GM21723 (cell line): ENCODE data around the gene MRPS33.
"Not testable (repeated sequence)": the region's sequence is repeated elsewhere in the genome, so short reads cannot be mapped to it uniquely, and the experiment has no call there.

ENCODE experiments used
- ATAC-seq: cut with Tn5 transposase; IDR thresholded peaks from one replicate; pipeline ENCODE4 v1.9.1; 2021; ENCODE audit warnings: mild to moderate bottlenecking, moderate library complexity; ENCODE audit not compliant: unreplicated experiment

The MRPS33 gene

GRCh38 chr7:141014524-141015395 is at the start of gene MRPS33:
Gene MRPS33 (minus strand): TSS chr7:141014952. CDS start chr7:141010633, 4,319 bp downstream.
- peak; percentile 99 for ATAC-seq

- no peak for ATAC-seq
Observed at GRCh38 chr7:141057788-141058187, 43.0 kb upstream of the MRPS33 start.

- no peak for ATAC-seq
Observed at GRCh38 chr7:141055146-141055545, 40.4 kb upstream of the MRPS33 start.

- ATAC-seq = no peak
Observed at GRCh38 chr7:141053626-141054025, 38.9 kb upstream of the MRPS33 start.

GRCh38 chr7:141045842-141046620 is 31.3 kb upstream of the MRPS33 start:
- no peak for ATAC-seq

DNA sequence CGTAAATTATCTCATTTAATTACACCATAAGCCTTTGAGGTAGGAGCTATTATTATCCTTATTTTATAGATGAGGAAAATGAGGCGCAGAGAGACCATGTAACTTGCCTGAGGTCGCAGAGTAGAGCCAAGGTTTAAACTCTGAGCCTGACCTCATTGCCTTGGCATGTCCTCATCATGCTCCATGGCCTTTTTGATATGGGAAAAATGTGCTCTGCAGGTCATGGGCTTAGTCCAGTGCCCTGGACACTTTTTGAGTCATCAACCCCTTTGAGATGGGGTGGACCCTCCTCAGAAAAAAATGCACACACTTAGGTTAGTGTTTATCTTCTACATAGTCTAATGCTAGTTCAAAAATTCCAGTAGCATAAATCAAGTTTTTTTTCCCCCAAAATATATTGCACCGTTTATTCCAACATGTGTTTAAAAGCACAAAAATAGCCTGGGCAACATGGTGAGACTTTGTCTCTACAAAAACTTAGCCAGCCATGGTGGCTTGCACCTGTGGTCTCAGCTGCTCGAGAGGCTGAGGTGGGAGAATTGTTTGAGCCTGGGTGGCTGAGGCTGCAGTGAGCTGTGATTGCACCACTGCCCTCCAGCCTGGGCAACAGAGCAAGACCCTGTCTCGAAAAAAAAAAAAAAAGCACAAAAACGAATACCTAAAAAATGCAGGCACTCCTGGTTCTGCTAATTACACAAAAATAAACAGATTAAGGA is 30.5 kb upstream of the MRPS33 start:
- ATAC-seq = no peak

- no peak for ATAC-seq
Observed at GRCh38 chr7:141043616-141044015, 28.9 kb upstream of the MRPS33 start.

DNA sequence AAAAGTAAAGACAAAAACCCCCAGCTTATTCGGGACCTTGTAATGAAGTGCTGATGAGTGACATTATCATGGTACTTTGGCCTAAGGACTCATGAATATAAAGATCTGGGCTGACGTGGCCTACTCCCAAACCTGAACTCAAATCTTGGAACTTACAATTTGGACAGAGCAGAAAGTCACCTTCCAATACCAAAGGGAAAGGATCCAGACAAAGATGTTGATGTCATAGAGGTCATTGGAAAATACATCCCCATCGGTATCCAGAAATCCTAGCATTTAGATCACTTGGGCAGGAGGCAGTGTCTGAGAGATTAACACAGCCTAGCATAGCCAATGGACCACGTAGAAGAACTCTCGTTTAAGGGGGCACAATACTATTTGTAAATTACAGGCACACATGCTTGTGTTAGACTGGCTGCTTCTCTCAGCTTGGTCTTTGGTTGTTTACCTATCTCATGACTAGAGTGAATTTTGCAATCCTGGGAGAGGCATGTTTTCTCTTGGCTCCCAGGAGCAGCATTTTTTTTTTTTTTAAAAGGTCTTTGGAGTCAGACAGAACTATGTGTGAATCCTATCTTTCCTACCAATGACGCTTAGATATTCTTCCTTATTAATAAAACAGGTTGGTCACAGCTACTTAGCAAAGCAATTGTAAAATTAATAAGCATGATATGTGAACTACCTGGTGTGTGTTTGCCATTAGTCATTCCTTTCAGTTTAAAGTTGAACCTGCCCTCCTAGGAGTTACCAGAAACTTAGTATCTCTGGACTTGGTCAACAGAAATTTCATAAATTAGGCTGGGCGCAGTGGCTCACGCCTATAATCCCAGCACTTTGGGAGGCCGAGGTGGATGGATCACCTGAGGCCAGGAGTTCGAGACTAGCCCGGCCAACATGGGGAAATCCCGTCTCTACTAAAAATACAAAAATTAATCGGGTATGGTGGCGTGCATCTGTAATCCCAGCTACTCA is 27.8 kb upstream of the MRPS33 start:
- no peak for ATAC-seq

GRCh38 chr7:141039376-141039775 is 24.6 kb upstream of the MRPS33 start:
- ATAC-seq = no peak

DNA sequence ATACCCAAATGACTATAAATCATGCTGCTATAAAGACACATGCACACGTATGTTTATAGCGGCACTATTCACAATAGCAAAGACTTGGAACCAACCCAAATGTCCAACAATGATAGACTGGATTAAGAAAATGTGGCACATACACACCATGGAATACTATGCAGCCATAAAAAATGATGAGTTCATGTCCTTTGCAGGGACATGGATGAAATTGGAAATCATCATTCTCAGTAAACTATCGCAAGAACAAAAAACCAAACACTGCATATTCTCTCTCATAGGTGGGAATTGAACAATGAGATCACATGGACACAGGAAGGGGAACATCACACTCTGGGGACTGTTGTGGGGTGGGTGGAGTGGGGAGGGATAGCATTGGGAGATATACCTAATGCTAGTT is 23.3 kb upstream of the MRPS33 start:
- not testable (repeated sequence) for ATAC-seq

DNA sequence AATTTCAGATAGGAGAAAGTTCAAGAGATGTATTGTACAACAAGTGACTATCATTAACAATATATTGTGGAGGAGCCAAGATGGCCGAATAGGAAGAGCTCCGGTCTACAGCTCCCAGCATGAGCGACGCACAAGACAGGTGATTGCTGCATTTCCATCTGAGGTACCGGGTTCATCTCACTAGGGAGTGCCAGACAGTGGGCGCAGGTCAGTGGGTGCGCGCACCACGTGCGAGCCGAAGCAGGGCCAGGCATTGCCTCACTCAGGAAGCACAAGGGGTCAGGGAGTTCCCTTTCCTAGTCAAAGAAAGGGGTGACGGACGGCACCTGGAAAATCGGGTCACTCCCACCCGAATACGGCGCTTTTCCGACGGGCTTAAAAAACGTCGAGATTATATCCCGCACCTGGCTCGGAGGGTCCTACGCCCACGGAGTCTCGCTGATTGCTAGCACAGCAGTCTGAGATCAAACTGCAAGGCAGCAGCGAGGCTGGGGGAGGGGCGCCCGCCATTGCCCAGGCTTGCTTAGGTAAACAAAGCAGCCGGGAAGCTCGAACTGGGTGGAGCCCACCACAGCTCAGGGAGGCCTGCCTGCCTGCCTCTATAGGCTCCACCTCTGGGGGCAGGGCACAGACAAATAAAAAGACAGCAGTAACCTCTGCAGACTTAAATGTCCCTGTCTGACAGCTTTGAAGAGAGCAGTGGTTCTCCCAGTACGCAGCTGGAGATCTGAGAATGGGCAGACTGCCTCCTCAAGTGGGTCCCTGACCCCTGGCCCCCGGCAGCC is 18.0 kb upstream of the MRPS33 start:
- not testable (repeated sequence) for ATAC-seq

GRCh38 chr7:141028767-141029166 is 14.0 kb upstream of the MRPS33 start:
- no peak for ATAC-seq

GRCh38 chr7:141027043-141027442 is 12.3 kb upstream of the MRPS33 start:
- no peak for ATAC-seq

DNA sequence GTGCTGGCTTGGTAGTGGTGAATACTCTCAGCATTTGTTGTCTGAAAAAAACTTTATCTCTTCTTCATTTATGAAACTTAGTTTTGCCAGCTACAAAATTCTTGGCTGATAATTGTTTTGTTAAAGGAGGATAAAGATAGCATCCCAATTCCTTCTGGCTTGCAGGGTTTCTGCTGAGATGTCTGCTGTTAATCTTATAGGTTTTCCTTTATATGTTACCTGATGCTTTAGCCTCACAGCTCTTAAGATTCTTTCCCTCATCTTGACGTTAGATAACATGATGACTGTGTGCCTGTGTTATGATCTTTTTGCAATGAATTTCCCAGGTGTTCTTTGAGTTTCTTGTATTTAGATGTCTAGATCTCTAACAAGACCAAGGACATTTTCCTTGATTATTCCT is 9.9 kb upstream of the MRPS33 start:
- no peak for ATAC-seq

DNA sequence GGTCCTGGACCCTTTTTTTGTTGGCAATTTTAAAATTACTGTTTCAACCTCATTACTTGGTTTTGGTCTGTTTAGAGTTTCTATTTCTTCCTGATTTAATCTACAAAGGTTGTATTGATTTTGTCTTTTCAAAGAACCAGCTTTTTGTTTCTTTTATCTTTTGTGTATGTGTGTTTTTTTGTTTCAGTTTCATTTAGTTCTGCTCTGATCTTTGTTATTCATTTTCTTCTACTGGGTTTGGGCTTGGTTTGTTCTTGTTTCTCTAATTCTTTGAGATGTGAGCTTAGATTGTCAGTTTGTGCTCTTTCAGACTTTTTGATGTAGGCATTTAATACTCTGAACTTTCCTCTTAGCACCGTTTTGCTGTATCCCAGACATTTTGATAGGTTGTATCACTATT is 8.5 kb upstream of the MRPS33 start:
- ATAC-seq = no peak

- ATAC-seq = no peak
Observed at GRCh38 chr7:141017555-141017954, 2.8 kb upstream of the MRPS33 start.

GRCh38 chr7:141016349-141016748 is 1.6 kb upstream of the MRPS33 start:
- no peak for ATAC-seq

DNA sequence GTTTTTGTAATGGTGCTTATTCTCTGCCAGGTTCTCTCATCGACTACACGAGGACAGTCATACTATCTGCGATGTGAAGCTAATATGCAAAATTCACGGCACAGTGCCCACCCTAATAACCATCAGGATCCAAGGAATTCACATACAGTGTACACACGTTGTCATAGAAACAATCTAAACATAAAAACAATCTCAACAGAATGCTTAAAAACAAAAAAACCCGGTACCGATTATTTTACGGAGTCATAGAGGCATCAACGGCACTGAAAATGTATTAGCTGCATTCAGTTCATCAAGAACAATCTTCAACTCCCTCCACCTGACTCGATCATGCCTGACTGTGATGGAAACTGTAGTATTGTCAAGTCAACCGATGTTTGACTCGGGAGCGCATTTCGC is 628 bp downstream of the MRPS33 start:
- peak; percentile 3 for ATAC-seq

DNA sequence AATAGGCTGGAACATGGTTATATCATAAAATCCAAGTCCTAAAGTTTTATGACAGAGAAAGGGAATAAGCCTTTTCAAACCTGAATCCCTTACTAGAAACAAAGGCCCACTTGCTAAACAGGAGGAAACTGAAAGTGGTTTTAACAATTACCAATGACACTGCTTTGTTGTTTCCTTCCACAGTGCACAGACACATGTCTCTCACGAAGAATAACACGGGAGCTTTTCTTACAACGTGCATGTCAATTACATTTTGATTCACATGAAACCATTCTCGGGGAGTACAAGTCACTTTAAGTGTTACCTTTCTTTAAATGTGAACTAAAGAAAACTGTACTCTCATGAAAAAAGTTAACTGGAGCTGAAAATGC is 1.4 kb downstream of the MRPS33 start:
- ATAC-seq = no peak
